Kidney (tissue), 14 donors: ENCODE results near the gene CLIC5. TPM values are rescaled to one million over a fixed set of nuclear protein-coding genes. Genes with fewer than 3 reads are reported as not detected.
A peak's percentile ranks its signal among the peaks of the same experiment; 100 is the strongest.

Experiments
- DNase-seq, 5 donors: peaks; one replicate each; pipeline ENCODE4 v3.0.0-alpha.2; 2013 to 2020
- FAIRE-seq: peaks from 2 replicates; lab custom pipeline; 2012; peaks lifted over from hg19 to GRCh38; lab: Jason Lieb, UNC
- H3K27ac ChIP-seq, 2 donors: one replicate each; pipeline ENCODE4 v1.7.0; 2013; ENCODE audit warnings: low read depth in 2 of 2, low read length in 2 of 2, inconsistent platforms in 1 of 2
- H3K27me3 ChIP-seq: one replicate; pipeline ENCODE4 v1.7.1; 2013; ENCODE audit warnings: low read length, inconsistent platforms; ENCODE audit not compliant: control insufficient read depth, insufficient read depth
- H3K36me3 ChIP-seq, 3 donors: one replicate each; pipeline versions ENCODE4 v1.7.0 to v1.7.1; 2013; ENCODE audit warnings: low read length in 3 of 3, control low read depth in 1 of 3, inconsistent platforms in 1 of 3; ENCODE audit not compliant: insufficient read depth in 3 of 3, control insufficient read depth in 2 of 3
- H3K4me1 ChIP-seq, 3 donors: one replicate each; pipeline versions ENCODE4 v1.7.0 to v1.7.1; 2013; ENCODE audit warnings: low read length in 3 of 3, inconsistent platforms in 1 of 3, low read depth in 1 of 3; ENCODE audit not compliant: control insufficient read depth in 2 of 3, insufficient read depth in 2 of 3
- H3K4me3 ChIP-seq, 3 donors: one replicate each; pipeline versions ENCODE4 v1.7.0 to v1.8.1; 2013; ENCODE audit warnings: low read length in 3 of 3, control low read depth in 1 of 3, inconsistent platforms in 1 of 3
- H3K9ac ChIP-seq, 3 donors: one replicate each; pipeline versions ENCODE4 v1.7.0 to v1.7.1; 2013; ENCODE audit warnings: low read length in 3 of 3, control low read depth in 1 of 3, inconsistent platforms in 1 of 3
- H3K9me3 ChIP-seq, 3 donors: one replicate each; pipeline versions ENCODE4 v1.7.0 to v1.7.1; 2013; ENCODE audit warnings: low read length in 3 of 3, control low read depth in 1 of 3, inconsistent platforms in 1 of 3; ENCODE audit not compliant: control insufficient read depth in 2 of 3, insufficient read depth in 1 of 3
- intact Hi-C: fragments of 100-400 bp; cut with DNase I; formaldehyde crosslinking; loops from one replicate; pipeline ENCODE4 v1.11.1; 2022
- polyA plus RNA-seq: library from polyadenylated mRNA; stranded (reverse); fragments of 350-450 nt; fragmentation: Illumina TruSeq; extraction: RNeasy Lipid Tissue Mini Kit (QIAGEN cat#74804); gene quantifications from one replicate; pipeline ENCODE4 v1.2.3, GENCODE V29; 2014; ENCODE audit warnings: low read depth, low replicate concordance; ENCODE audit not compliant: insufficient read depth
- total RNA-seq: library from RNA; stranded (reverse); fragmentation: NEBNext Ultra II Directional; extraction: Animal tissue kit (Norgen Biotek cat#: 25700); gene quantifications from one replicate; pipeline ENCODE4 v1.2.1, GENCODE V29; 2021
- TF ChIP-seq, protein P1 (sequence below): IDR thresholded peaks from 3 replicates; pipeline ENCODE4 v1.5.1; 2012; ENCODE audit warnings: mild to moderate bottlenecking, moderate library complexity, borderline replicate concordance; ENCODE audit not compliant: insufficient read depth; ENCODE audit errors: extremely low read depth
- donor health status: control.
- donor health status: control.
- donor health status: control.
- donor health status: control.
- donor health status: control.
- donor health status: DM: yes; HTN: yes; CAD: no.
- donor health status: Normal renal cell carcinoma (clear cell type).

The CLIC5 gene
- total and polyA plus RNA-seq, 2 donors from 2014 or later, result 7.4 to 54.3 TPM

DNA sequence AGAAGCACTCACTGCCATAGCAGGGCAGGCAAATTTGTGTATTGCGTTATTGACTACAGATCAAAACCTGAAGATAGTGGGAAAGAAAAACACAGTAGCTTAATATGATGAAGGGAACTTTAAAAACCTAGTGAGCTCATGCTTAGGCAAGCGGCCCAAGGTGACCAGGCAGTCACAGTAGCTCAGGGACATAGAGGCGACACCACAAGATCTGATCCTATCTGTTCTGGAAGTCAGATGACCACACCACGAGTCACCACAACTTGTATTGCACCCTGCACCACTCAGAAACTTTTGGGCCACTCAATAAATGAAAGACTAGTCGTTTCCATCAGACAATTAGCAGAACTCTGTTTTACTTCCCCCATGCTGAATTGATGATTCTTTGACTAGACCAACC lies 4.9 kb downstream of the CLIC5 start:
- peak overlapping the region in 1 of 3 donors; percentile 26 for H3K4me3 ChIP-seq
- peaks cover 0 to 6% (median 0%) of the 10 kb centered on the region in 3 donors for H3K4me1 ChIP-seq
- no peak for FAIRE-seq
- TF ChIP-seq, protein P1, sequence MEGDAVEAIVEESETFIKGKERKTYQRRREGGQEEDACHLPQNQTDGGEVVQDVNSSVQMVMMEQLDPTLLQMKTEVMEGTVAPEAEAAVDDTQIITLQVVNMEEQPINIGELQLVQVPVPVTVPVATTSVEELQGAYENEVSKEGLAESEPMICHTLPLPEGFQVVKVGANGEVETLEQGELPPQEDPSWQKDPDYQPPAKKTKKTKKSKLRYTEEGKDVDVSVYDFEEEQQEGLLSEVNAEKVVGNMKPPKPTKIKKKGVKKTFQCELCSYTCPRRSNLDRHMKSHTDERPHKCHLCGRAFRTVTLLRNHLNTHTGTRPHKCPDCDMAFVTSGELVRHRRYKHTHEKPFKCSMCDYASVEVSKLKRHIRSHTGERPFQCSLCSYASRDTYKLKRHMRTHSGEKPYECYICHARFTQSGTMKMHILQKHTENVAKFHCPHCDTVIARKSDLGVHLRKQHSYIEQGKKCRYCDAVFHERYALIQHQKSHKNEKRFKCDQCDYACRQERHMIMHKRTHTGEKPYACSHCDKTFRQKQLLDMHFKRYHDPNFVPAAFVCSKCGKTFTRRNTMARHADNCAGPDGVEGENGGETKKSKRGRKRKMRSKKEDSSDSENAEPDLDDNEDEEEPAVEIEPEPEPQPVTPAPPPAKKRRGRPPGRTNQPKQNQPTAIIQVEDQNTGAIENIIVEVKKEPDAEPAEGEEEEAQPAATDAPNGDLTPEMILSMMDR, result no peak
- H3K9me3 ChIP-seq, result no peaks in the 10 kb centered on the region
- H3K27me3 ChIP-seq, result no peaks in the 10 kb centered on the region
- no peaks in the 10 kb centered on the region for H3K36me3 ChIP-seq
- H3K9ac ChIP-seq, result no peak overlapping the region
- intact Hi-C loops, result no loop called here
- no peak for DNase-seq
- no peak overlapping the region for H3K27ac ChIP-seq

DNA sequence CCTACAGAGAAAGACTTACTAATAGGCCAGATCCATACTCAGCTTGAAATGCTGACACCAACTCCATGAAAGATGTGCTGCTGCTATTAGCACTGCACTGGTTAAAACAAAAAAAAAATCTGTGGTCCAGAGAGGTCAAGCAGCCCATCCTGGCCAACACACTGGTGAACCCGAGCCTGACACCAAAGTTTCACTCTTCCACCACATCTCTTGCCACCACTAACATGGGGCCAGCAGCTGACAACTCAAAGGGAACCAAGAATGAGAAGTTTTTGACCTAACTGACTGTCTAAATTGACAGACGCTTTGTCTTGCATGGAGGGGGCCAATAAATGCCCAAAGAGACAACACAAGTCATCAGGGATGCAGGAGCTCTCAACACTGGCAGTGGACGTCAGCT lies 5.4 kb downstream of the CLIC5 start:
- H3K9me3 ChIP-seq, result no peaks in the 10 kb centered on the region
- peaks cover 0 to 6% (median 0%) of the 10 kb centered on the region in 3 donors for H3K4me1 ChIP-seq
- no peak overlapping the region for H3K9ac ChIP-seq
- DNase-seq (no peak), FAIRE-seq (no peak)
- intact Hi-C loops, result no loop called here
- H3K27ac ChIP-seq, result no peak overlapping the region
- H3K27me3 ChIP-seq, result no peaks in the 10 kb centered on the region
- H3K36me3 ChIP-seq, result no peaks in the 10 kb centered on the region
- TF ChIP-seq, protein P1, result no peak
- no peak overlapping the region for H3K4me3 ChIP-seq

DNA sequence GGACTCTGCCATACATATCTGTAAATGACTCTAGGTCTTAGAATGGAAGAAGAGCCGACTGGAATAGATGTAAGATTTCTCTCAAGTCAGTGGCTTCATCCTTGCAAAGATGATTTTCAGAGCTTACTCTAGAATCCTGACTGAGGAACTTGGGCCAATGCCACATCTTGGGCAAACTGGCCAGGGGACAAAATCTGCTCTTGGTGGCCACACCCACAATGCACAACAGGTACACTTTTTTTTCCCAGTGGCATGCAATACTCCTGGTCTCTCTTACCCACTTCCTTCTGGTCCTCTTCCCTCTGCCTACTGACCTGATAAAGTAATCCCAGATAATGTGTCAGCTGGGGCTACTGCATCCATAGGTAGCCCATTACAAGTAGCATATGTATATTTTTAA lies 13.4 kb downstream of the CLIC5 start:
- DNase-seq (no peak), FAIRE-seq (no peak)
- H3K4me1 ChIP-seq, result peaks cover 0 to 6% (median 0%) of the 10 kb centered on the region in 3 donors
- no peaks in the 10 kb centered on the region for H3K27me3 ChIP-seq
- no peak overlapping the region for H3K27ac ChIP-seq
- TF ChIP-seq, protein P1, result no peak
- intact Hi-C loops, result no loop called here
- H3K36me3 ChIP-seq, result no peaks in the 10 kb centered on the region
- H3K9me3 ChIP-seq, result no peaks in the 10 kb centered on the region
- H3K4me3 ChIP-seq, result no peak overlapping the region
- no peak overlapping the region for H3K9ac ChIP-seq

DNA sequence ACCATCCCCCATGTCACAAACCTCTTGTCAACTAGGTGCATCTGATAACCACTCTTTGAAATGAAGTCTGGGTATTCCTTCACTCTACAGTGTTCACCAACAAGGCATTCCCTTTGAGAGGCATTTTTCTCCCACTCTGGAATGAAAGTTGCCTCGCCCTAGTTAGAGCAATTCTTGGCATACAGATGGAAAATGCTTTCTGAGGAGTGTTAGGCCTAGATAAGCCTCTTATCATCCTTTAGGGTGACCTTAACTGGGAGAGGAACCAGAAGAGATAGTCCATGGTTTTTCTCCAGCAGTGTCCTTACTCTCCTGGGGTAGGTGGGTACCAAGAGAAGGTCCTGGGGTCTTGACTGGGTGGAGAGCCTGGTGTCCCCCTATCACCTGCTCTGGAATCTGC lies 14.8 kb downstream of the CLIC5 start:
- Histone ChIP-seq H3K27me3 (no peaks in the 10 kb centered on the region), H3K4me3 (no peak overlapping the region), H3K9me3 (no peaks in the 10 kb centered on the region), H3K36me3 (no peaks in the 10 kb centered on the region), H3K4me1 (peaks cover 0 to 6% (median 0%) of the 10 kb centered on the region in 3 donors), H3K9ac (no peak overlapping the region), H3K27ac (no peak overlapping the region)
- DNase-seq (no peak), FAIRE-seq (no peak)
- intact Hi-C loops, result no loop called here
- TF ChIP-seq, protein P1, result no peak
